ENCODE data around the gene RWDD1.

RWDD1 gene

DNA sequence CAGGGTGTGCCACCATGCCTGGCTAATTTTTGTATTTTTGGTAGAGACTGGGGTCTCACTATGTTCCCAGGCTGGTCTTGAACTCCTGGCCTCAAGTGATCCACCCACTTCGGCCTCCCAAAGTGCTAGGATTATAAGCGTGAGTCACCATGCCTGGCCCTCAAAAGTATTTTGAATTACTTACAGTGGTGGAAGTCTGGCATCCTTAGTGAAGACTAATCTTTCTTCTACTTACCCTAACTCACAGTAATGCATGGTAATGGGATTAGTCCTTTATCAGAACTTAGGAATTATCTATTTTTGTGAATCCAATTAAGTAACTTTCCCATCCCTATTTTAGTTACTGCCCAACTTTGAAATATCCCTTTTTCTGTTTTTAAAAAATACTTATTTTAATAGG is 3.9 kb downstream of the RWDD1 start:
- Histone ChIP-seq H3K9me3 (ENCODE audit: control insufficient read depth, low read length) (no peaks in the 10 kb centered on the region), H3K27ac (no peak overlapping the region), H3K4me2 (ENCODE audit: low read length) (no peak overlapping the region), H3K4me1 (peaks cover 10% of the 10 kb centered on the region), H3K9ac (no peak overlapping the region), H2AFZ (no peak overlapping the region), H3K79me2 (peaks cover 48% of the 10 kb centered on the region), H3K36me3 (ENCODE audit: control insufficient read depth, insufficient read depth, low read length) (peaks cover 5% of the 10 kb centered on the region), H3K4me3 (ENCODE audit: low read depth, low read length) (no peak overlapping the region), H3K27me3 (ENCODE audit: control insufficient read depth, insufficient read depth, low read length) (no peaks in the 10 kb centered on the region)
- TF ChIP-seq, protein P1, sequence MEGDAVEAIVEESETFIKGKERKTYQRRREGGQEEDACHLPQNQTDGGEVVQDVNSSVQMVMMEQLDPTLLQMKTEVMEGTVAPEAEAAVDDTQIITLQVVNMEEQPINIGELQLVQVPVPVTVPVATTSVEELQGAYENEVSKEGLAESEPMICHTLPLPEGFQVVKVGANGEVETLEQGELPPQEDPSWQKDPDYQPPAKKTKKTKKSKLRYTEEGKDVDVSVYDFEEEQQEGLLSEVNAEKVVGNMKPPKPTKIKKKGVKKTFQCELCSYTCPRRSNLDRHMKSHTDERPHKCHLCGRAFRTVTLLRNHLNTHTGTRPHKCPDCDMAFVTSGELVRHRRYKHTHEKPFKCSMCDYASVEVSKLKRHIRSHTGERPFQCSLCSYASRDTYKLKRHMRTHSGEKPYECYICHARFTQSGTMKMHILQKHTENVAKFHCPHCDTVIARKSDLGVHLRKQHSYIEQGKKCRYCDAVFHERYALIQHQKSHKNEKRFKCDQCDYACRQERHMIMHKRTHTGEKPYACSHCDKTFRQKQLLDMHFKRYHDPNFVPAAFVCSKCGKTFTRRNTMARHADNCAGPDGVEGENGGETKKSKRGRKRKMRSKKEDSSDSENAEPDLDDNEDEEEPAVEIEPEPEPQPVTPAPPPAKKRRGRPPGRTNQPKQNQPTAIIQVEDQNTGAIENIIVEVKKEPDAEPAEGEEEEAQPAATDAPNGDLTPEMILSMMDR (IDR thresholded peaks at IDR 0.05): no peak

DNA sequence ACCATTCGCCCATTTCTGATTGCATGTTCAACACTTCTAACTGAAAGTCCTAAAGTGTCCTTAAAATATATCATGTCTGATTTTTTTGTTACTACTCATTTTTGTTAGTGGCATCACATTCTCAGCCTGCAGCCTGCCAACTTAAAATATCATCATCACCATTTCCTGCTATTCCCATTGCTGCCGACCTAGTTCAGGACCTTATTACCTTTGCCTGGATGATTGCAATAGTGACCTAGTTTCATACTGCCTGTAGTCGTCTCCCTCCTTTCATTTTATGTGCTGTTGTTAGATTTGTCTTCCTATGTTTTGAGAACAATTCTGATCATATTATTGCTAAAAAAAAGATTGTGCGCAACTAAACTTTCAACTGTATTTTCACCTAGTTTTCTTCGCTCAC is 6.2 kb downstream of the RWDD1 start:
- Histone ChIP-seq H3K9ac (no peak overlapping the region), H3K4me1 (peaks cover 9% of the 10 kb centered on the region), H2AFZ (no peak overlapping the region), H3K9me3 (ENCODE audit: control insufficient read depth, low read length) (no peaks in the 10 kb centered on the region), H3K27ac (no peak overlapping the region), H3K4me3 (ENCODE audit: low read depth, low read length) (no peak overlapping the region), H3K79me2 (peaks cover 37% of the 10 kb centered on the region), H3K27me3 (ENCODE audit: control insufficient read depth, insufficient read depth, low read length) (no peaks in the 10 kb centered on the region), H3K36me3 (ENCODE audit: control insufficient read depth, insufficient read depth, low read length) (peaks cover 5% of the 10 kb centered on the region), H3K4me2 (ENCODE audit: low read length) (peak overlapping the region; percentile 19)
- TF ChIP-seq, protein P1 (IDR thresholded peaks at IDR 0.05): no peak

DNA sequence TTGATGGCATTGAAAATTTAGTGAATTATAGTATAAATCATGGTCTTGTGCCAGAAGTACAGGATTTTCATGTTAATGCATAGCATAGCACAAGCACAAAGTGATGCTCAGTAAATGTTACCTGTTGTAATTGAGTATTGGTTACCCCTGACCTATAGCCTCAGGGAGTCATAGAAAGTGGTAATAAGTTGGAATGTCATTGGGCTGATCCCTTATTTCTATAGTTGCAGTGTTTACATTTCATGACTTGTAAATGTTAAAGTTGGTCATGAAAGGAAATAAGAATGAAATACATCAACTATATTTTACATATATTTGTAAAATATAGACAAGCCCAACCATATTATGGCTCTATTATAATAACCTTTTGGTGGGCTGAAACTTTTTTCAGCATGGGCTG is 7.0 kb downstream of the RWDD1 start:
- no peak overlapping the region for H3K27ac ChIP-seq
- no peaks in the 10 kb centered on the region for H3K27me3 ChIP-seq (ENCODE audit: control insufficient read depth, insufficient read depth, low read length)
- H3K9me3 ChIP-seq (ENCODE audit: control insufficient read depth, low read length): no peaks in the 10 kb centered on the region
- peaks cover 5% of the 10 kb centered on the region for H3K36me3 ChIP-seq (ENCODE audit: control insufficient read depth, insufficient read depth, low read length)
- peaks cover under 1% of the 10 kb centered on the region for H3K4me1 ChIP-seq
- H3K9ac ChIP-seq: no peak overlapping the region
- no peak overlapping the region for H3K4me2 ChIP-seq (ENCODE audit: low read length)
- peaks cover 32% of the 10 kb centered on the region for H3K79me2 ChIP-seq
- H2AFZ ChIP-seq: no peak overlapping the region
- TF ChIP-seq, protein P1 (IDR thresholded peaks at IDR 0.05): no peak
- H3K4me3 ChIP-seq (ENCODE audit: low read depth, low read length): no peak overlapping the region

- Histone ChIP-seq H3K9me3 (ENCODE audit: control insufficient read depth, low read length) (no peaks in the 10 kb centered on the region), H3K27me3 (ENCODE audit: control insufficient read depth, insufficient read depth, low read length) (no peaks in the 10 kb centered on the region), H3K4me3 (ENCODE audit: low read depth, low read length) (no peak overlapping the region), H2AFZ (no peak overlapping the region), H3K9ac (no peak overlapping the region), H3K4me2 (ENCODE audit: low read length) (no peak overlapping the region), H3K4me1 (no peaks in the 10 kb centered on the region), H3K27ac (no peak overlapping the region), H3K36me3 (ENCODE audit: control insufficient read depth, insufficient read depth, low read length) (peaks cover 5% of the 10 kb centered on the region), H3K79me2 (peaks cover 25% of the 10 kb centered on the region)
- TF ChIP-seq, protein P1 (IDR thresholded peaks at IDR 0.05): no peak
Observed at GRCh38 chr6:116579143-116579542, 7.8 kb downstream of the RWDD1 start.

- H3K9ac ChIP-seq: no peak overlapping the region
- H3K4me1 ChIP-seq: peaks cover 2% of the 10 kb centered on the region
- H3K4me3 ChIP-seq (ENCODE audit: low read depth, low read length): no peak overlapping the region
- no peak overlapping the region for H3K27ac ChIP-seq
- no peaks in the 10 kb centered on the region for H3K9me3 ChIP-seq (ENCODE audit: control insufficient read depth, low read length)
- peaks cover 17% of the 10 kb centered on the region for H3K79me2 ChIP-seq
- H3K36me3 ChIP-seq (ENCODE audit: control insufficient read depth, insufficient read depth, low read length): peaks cover 5% of the 10 kb centered on the region
- H3K4me2 ChIP-seq (ENCODE audit: low read length): no peak overlapping the region
- H3K27me3 ChIP-seq (ENCODE audit: control insufficient read depth, insufficient read depth, low read length): no peaks in the 10 kb centered on the region
- no peak overlapping the region for H2AFZ ChIP-seq
- TF ChIP-seq, protein P1 (IDR thresholded peaks at IDR 0.05): no peak
Observed at GRCh38 chr6:116580198-116580597, 8.9 kb downstream of the RWDD1 start.
